HG03064 (cell line): ENCODE data around the gene PALLD.

Experiments
- ATAC-seq: cut with Tn5 transposase; IDR thresholded peaks from one replicate; pipeline ENCODE4 v1.9.1; 2021; ENCODE audit warnings: low read depth; ENCODE audit not compliant: unreplicated experiment

The PALLD gene

DNA sequence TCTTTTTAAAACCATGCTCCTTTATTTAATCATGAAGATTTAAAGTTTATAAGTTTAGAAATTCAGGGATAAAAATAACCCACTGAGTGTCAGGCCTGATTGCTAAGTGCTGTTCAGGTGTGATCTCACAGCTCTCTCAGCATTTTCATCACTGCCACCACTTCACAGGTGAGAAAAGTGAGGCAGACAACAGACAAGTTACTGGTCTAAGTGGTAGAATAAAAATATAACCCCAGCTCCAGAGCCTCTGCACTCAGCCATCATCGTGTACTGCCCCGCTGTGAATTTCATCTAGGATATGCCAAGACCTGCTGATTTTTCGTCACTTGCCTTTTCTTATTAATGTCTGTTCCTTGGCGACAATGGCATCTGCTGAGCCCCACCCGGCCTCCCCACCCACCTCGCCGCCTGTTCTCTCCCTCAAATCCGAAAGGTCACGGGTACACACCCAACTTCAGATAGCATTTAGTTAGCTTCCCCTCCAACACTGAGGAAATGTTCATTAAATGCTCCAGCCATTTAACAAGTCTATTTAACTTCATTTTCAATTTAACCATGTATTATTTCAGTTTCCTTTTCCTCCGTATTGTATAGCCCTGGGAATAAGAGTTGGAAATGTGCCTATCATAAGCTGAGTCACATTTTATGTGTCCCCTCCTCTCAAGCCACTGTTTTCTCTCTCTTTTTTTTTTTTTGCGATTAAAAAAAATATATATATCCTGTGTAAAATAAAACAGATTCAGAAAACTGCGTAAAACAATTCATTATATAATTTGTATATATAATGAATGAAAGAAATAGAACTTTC is 276.7 kb downstream of the PALLD start:
- ATAC-seq = no peak

- ATAC-seq = no peak
Observed at GRCh38 chr4:168776382-168776781, 279.5 kb downstream of the PALLD start.

DNA sequence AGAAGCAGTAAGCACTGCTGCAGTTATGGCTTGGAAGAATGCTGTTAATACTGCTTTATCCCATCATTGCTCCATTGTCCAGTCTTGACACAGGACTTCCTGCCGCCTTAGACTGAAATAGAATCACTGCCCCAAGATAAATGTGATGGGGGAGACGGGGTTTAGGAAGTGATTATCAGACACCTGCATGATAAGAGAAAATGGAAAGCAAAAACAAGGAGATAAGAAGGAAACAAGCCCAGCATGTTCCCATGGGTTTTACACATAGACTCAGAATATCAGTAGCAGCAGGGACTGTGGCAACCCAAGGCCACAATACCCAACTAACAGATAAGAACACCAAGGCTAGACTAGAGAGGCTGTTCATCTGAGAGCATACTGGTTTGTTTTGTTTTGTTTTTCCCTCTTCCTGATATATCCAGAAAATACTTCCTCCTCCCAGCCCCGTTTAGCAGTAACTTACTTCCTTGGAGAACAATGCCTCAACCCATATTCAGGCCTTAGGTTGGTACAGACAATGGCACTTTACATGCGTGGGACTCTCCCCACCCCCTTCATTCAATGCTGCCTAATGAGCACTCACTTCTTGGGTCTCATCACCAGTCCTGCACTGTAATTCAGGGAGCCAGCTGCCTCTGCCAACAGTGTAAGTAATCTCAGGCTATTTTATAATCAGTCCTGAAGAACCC is 280.6 kb downstream of the PALLD start:
- no peak for ATAC-seq

DNA sequence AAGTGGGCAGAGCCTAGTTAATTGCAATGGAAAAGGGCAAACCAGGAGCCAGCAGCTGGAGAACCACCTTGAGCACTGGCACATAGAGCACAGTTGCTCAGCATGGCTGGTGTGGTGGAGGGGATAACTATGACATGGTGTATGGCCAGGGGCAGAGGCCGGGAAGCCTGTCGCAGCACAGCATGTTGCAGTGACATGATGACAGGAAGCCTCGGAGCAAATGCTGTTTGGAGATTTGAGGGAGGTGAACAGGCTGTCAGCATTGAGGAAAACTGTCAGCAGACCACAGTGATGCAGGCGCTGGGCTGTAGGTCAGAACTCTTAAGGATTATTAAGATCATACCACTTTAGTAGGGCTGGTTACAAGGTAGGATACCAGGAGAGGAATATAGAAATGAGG is 284.5 kb downstream of the PALLD start:
- no peak for ATAC-seq

- no peak for ATAC-seq
Observed at GRCh38 chr4:168781926-168782325, 285.1 kb downstream of the PALLD start.

DNA sequence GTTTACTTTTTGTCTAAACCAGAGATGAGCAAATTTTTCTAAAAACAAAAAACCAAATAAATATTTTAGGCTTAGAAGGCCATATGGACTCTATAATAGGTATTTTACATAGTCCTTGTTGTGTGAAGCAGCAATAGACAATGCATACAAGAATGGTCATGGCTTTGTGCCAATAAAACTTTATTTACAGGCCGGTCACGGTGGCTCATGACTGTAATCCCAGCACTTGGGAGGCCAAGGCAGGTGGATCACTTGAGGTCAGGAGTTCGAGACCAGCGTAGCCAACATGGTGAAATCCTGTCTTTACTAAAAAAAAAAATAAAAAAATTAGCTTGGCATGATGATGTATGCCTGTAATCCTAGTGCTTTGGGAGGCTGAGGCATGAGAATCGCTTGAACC is 285.6 kb downstream of the PALLD start:
- no peak for ATAC-seq

GRCh38 chr4:168784786-168785461 is 288.1 kb downstream of the PALLD start:
- ATAC-seq = no peak

DNA sequence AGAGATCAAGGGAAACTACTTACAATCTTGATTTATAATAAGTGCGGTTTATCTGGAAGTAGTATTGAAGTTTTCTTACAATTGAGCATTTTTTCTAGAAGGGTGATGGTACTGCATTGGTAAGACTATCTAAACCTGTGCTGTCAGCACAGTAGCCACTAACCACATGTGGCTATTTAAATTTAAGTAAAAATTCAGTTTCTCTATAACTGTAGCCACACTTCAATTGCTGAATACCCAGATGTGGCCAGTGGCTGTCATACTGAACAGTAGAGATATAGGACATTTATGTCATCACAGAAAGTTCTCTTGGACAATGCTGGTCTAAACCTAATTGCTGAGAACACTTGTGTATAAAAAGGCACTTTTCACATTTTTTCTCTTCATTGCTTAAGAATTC is 290.5 kb downstream of the PALLD start:
- ATAC-seq = no peak

GRCh38 chr4:168787801-168788595 is 291.1 kb downstream of the PALLD start:
- ATAC-seq = no peak

GRCh38 chr4:168790898-168791297 is 294.0 kb downstream of the PALLD start:
- no peak for ATAC-seq

DNA sequence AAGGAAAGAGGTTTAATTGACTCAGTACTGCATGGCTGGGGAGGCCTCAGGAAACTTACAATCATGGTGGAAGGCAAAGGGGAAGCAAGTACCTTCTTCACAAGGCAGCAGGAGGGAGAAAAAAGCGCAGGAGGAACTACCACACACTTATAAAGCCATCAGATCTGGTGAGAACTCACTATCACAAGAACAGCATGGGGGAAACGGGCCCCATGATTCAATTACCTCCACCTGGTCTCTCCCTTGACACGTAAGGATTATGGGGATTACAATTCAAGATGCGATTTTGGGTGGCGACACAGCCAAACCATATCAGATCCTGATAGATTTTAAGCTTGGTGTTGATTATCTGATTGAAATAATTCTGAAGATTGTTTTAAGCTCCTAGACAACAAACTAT is 294.5 kb downstream of the PALLD start:
- no peak for ATAC-seq

- no peak for ATAC-seq
Observed at GRCh38 chr4:168793542-168793941, 296.7 kb downstream of the PALLD start.

DNA sequence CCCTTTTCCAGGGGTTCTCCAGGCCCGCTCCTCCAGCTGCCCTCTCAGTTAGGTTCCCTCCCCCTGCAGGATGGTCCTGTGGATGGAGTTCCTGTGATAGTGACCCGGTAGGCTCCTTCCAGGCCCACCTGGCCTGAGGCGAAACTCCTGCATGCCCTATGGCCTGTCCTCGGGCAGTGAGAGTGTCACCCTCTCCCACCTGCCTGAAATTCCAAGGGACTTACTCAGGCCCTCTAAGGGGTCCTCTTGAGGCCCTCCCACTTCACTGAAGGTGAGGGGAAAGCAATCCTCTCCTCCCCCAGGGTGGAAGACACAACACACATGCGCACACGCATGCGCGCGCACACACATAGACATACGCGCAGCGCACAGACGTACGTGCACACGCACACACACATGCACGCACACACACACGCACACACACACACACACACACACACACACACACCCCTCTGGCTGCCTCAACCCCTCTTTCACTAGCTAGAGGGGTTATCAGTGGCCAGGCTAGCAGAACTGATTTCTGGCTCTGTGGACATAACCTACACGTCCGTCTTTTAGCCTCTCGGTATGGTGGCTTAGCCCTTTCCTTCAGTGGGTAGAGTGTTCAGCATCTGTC is 297.3 kb downstream of the PALLD start:
- no peak for ATAC-seq

DNA sequence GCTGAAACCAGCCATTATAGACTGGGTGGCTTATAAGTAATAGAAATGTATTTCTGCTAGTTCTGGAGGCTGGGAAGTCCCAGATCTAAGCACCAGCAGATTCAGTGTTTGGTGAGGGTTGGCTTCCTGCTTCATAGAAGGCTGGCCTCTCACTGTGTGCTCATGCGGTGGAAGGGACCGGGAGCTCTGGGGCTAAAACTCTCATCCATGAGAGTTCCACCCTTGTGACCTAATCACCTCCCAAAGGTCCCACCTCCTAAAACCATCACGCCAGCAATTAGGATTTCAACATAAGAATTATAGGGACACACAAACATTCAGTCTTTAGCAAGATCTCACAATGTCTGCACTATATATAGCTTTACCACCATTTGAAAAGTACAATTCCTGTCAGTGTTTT is 298.0 kb downstream of the PALLD start:
- ATAC-seq = no peak

DNA sequence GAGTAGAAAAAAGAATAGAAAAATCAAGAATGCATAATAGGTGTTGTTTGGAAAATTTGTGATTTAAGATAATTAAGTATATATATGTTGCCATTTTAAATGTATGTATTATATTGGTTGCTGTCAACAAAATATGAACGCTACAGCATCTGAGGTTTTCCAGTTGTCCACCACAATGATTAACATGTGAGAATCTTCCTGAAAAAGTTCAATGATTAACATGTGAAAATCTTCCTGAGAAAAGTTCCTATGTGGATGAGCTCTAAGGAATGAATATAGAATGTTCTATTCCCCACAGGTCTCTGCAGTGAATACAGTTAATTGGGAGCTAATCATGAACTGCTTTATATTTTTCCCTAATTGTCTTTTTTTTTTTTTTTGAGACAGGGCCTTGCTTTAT is 298.5 kb downstream of the PALLD start:
- ATAC-seq = no peak

DNA sequence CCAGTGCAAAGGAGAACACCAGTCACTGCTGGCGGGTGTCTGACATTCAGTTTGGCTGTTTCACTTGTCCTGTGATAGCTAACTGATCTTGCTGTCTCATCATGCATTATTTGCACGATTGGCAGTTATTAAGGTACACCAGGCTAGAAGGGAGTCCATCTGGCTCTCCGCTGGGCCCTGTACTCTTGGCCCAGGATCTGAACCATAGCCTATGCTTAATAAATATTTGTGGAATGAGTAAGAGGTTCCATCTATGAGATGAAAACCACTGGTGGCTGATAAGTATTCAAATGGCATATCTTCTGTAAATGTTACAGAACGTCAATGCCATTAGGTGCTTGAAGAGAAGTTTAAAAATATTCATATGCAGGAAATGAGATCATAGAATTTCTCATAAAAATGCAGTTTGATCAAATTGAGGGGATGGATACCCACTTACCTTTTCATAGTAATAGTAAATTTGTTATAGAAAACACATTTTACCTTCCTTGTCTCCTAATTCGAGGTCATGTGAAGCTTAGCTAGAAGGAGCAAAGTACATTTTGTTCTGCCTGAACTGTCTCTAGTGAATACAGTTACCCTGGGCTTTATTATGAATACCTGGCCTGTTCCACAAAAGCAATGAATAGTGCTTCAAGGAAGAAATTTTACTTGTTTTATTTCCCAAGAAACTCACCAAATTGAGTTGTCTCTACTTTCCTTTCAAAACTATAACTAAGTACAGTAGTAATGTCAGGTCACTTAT is 299.7 kb downstream of the PALLD start:
- ATAC-seq = no peak

- ATAC-seq = no peak
Observed at GRCh38 chr4:168797194-168797593, 300.3 kb downstream of the PALLD start.

GRCh38 chr4:168797738-168798375 is 301.0 kb downstream of the PALLD start:
- no peak for ATAC-seq

DNA sequence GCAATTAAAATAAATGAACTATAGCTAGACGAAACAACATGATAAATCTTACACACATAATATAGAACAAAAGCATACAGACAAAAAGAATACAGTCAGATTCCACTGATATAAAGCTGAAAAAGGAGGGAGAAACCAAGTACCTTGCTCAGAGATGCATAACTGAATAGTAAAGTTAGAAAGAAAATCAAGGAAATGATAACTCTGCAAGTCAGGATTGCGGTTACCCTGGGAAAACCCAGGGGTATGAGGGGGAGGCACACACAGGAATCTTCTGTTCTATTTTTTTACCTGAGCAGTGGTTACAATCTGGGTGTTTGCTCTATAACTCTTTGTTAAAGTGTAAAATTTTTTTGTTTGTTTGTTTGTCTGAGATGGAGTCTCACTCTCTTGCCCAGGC is 304.1 kb downstream of the PALLD start:
- ATAC-seq = no peak
